K562 (cell line): ENCODE data around the gene CXCR5. TPM values are rescaled to one million over a fixed set of nuclear protein-coding genes. Genes with fewer than 3 reads are reported as not detected.

Experiments used
- ATAC-seq: fragments of 200-7000 bp; cut with Tn5 transposase; 3 replicates; pipeline ENCODE4 v1.9.1; 2020; ENCODE audit warnings: moderate library complexity
- BruUV-seq: library from RNA; stranded (reverse); fragments of 400-500 nt; replicated peaks from 2 replicates; lab custom pipeline; 2021; lab: Mats Ljungman, UMichigan
- CTCF ChIA-PET: fragments of 300-600 bp; formaldehyde crosslinking; extraction: SDS; loops from one replicate; lab custom pipeline; 2021; ENCODE audit warnings: low intra/inter-chr PET ratio; lab: Yijun Ruan, JAX
- POLR2A ChIA-PET: fragments of 300-600, 350-650 bp; sonication (Branson Sonifier 250); formaldehyde crosslinking; extraction: SDS; loops from one replicate; lab custom pipeline; 2021; ENCODE audit warnings: antibody characterized with exemption, inconsistent platforms; lab: Yijun Ruan, JAX
- DNase-seq, 4 experiments: peaks; one replicate each; pipeline versions ENCODE4 v3.0.0 to v3.0.0-alpha.2; 2011 to 2018; ENCODE audit warnings: low spot score in 3 of 4, mixed read lengths in 3 of 4; ENCODE audit errors: extremely low read depth in 1 of 4
- FAIRE-seq: peaks from 2 replicates; lab custom pipeline; 2011; peaks lifted over from hg19 to GRCh38; lab: Jason Lieb, UNC
- H2AFZ ChIP-seq: 2 replicates; pipeline ENCODE4 v1.6.0; 2011; ENCODE audit warnings: low read depth, low read length, control low read depth, inconsistent platforms
- H3K27ac ChIP-seq: fragments of 200-600 bp; 3 replicates; pipeline ENCODE4 v1.8.0; 2011; ENCODE audit warnings: low read depth, mild to moderate bottlenecking, control low read depth, inconsistent platforms, low read length, moderate library complexity, mixed read lengths; ENCODE audit errors: extremely low read depth
- H3K27me3 ChIP-seq, 2 experiments: fragments of 300-600 bp in 1 of 2; 2 replicates in 1 of 2; 3 replicates in 1 of 2; pipeline versions ENCODE4 v1.6.0 to v1.8.0; 2011; ENCODE audit warnings: inconsistent platforms in 2 of 2, low read length in 2 of 2, mild to moderate bottlenecking in 1 of 2, mixed read lengths in 1 of 2, moderate library complexity in 1 of 2; ENCODE audit not compliant: control insufficient read depth in 2 of 2, insufficient read depth in 2 of 2
- H3K36me3 ChIP-seq: fragments of 300-600 bp; 3 replicates; pipeline ENCODE4 v1.8.0; 2011; ENCODE audit warnings: mild to moderate bottlenecking, low read length, inconsistent platforms; ENCODE audit not compliant: control insufficient read depth, insufficient read depth
- H3K4me1 ChIP-seq, 2 experiments: fragments of 200-600 bp in 1 of 2; replicated peaks in 1 of 2; 2 replicates in 1 of 2; 3 replicates in 1 of 2; pipeline versions ENCODE4 v1.5.1 to v1.8.0; 2011; ENCODE audit warnings: inconsistent platforms in 2 of 2, low read length in 2 of 2, mild to moderate bottlenecking in 1 of 2, mixed read lengths in 1 of 2, moderate library complexity in 1 of 2; ENCODE audit not compliant: control insufficient read depth in 2 of 2, insufficient read depth in 2 of 2
- H3K4me2 ChIP-seq: 2 replicates; pipeline ENCODE4 v1.6.1; 2011; ENCODE audit warnings: low read length, control low read depth, inconsistent platforms, mixed read lengths; ENCODE audit not compliant: insufficient read depth
- H3K4me3 ChIP-seq: fragments of 200-600 bp; sonication (generic), shearing (Covaris generic); 2 replicates; pipeline ENCODE4 v1.5.1; 2016; ENCODE audit warnings: control low read depth, inconsistent platforms
- H3K79me2 ChIP-seq: fragments of 200-600 bp; 3 replicates; pipeline ENCODE4 v1.8.0; 2011; ENCODE audit warnings: low read length, inconsistent platforms; ENCODE audit not compliant: control insufficient read depth, insufficient read depth
- H3K9ac ChIP-seq, 2 experiments: 2 replicates each; pipeline versions ENCODE4 v1.6.0 to v1.6.1; 2011; ENCODE audit warnings: low read depth in 2 of 2, low read length in 2 of 2, control low read depth in 1 of 2, inconsistent platforms in 1 of 2, mild to moderate bottlenecking in 1 of 2, mixed read lengths in 1 of 2; ENCODE audit not compliant: insufficient read depth in 1 of 2
- H3K9me1 ChIP-seq: one replicate; pipeline ENCODE4 v1.6.0; 2011; ENCODE audit warnings: inconsistent platforms, mild to moderate bottlenecking, low read length, moderate library complexity; ENCODE audit not compliant: control insufficient read depth, insufficient read depth
- H3K9me3 ChIP-seq: replicated peaks from 2 replicates; pipeline ENCODE4 v1.5.1; 2011; ENCODE audit warnings: low read depth, low read length, inconsistent platforms; ENCODE audit not compliant: control insufficient read depth, insufficient read depth
- H4K20me1 ChIP-seq: replicated peaks from 2 replicates; pipeline ENCODE4 v1.6.1; 2011; ENCODE audit warnings: low read length, inconsistent platforms, mixed read lengths; ENCODE audit not compliant: control insufficient read depth, insufficient read depth
- DMBX1 ChIP-seq: fragments of 250-450 bp; sonication (Bioruptor Pico); IDR thresholded peaks from 2 replicates; pipeline ENCODE4 v1.8.0; 2022; ENCODE audit warnings: inconsistent platforms, mild to moderate bottlenecking, moderate library complexity, borderline replicate concordance
- MAFG ChIP-seq: fragments of 450-650 bp; conservative IDR thresholded peaks from 2 replicates; pipeline ENCODE4 v1.6.1; 2016; ENCODE audit warnings: missing genetic modification characterization, missing compliant biosample characterization
- MEF2A ChIP-seq: IDR thresholded peaks from 2 replicates; pipeline ENCODE4 v1.6.1; 2011; ENCODE audit warnings: low read depth, mild to moderate bottlenecking, low read length, moderate library complexity; ENCODE audit not compliant: control insufficient read depth
- NFE2L1 ChIP-seq: fragments of 450-650 bp; IDR thresholded peaks from 2 replicates; pipeline ENCODE4 v1.6.1; 2016; ENCODE audit warnings: missing genetic modification characterization, low read depth, mild to moderate bottlenecking, missing compliant biosample characterization, moderate library complexity, borderline replicate concordance
- PTBP1 ChIP-seq: fragments of 200-400 bp; formaldehyde crosslinking; IDR thresholded peaks from 2 replicates; pipeline ENCODE4 v1.6.1; 2017; ENCODE audit warnings: low read depth, low read length
- SMC3 ChIP-seq: conservative IDR thresholded peaks from 2 replicates; pipeline ENCODE4 v1.6.1; 2011; ENCODE audit warnings: low read depth, low read length, improper control_type of control experiment; ENCODE audit not compliant: insufficient read depth
- STAT5B ChIP-seq: fragments of 250-450 bp; sonication (Bioruptor Pico); IDR thresholded peaks from 2 replicates; pipeline ENCODE4 v1.8.0; 2021; ENCODE audit warnings: mild to moderate bottlenecking, inconsistent platforms
- WHSC1 ChIP-seq: IDR thresholded peaks from one replicate; pipeline ENCODE4 v1.6.1; 2012; ENCODE audit warnings: low read length, control low read depth, inconsistent platforms
- ZNF668 ChIP-seq: fragments of 250-450 bp; sonication (Bioruptor Pico); IDR thresholded peaks from 2 replicates; pipeline ENCODE4 v1.8.0; 2022; ENCODE audit warnings: mild to moderate bottlenecking, inconsistent platforms
- WGBS: fragments of 100-300 bp; shearing (Covaris generic); methylation state at CpG from one replicate; pipeline ENCODE4 v1.1.6; 2016; ENCODE audit warnings: low coverage, mixed read lengths; ENCODE audit not compliant: insufficient coverage; ENCODE audit errors: missing lambda C conversion rate; 5-methylcytosine and 5-hydroxymethylcytosine counted together
- in situ Hi-C: fragments of 300-500 bp; cut with MboI; formaldehyde crosslinking; loops from 4 replicates; pipeline ENCODE4 v1.15.0; 2018; ENCODE audit warnings: inconsistent platforms, mixed read lengths
- intact Hi-C: fragments of 100-400 bp; cut with micrococcal nuclease; formaldehyde crosslinking; loops from 2 replicates; pipeline ENCODE4 v1.14.2; 2022
- polyA plus RNA-seq, 8 experiments: library from polyadenylated mRNA; depleted of rRNA in 4 of 8; stranded (reverse) in 5 of 8; unstranded in 3 of 8; fragments of >200 nt; fragmentation: Nextera tagmentation in 2 of 8; fragmentation: Illumina TruSeq in 1 of 8; extraction: Ambion mirVana in 2 of 8; extraction: Trizol in 1 of 8; gene quantifications; 2 replicates each; pipeline versions ENCODE4 v1.2.1 to v1.2.3, GENCODE V29; 2011 to 2014; ENCODE audit warnings: inconsistent platforms in 1 of 8, missing spikeins in 1 of 8
- total RNA-seq, 7 experiments: library from RNA; depleted of rRNA in 6 of 7; stranded (reverse); fragments of >200 nt in 6 of 7; fragmentation: Illumina TruSeq in 2 of 7; extraction: Trizol in 2 of 7; gene quantifications; 2 replicates each; pipeline versions ENCODE4 v1.2.1 to v1.2.3, GENCODE V29; 2011 to 2021; ENCODE audit warnings: low replicate concordance in 1 of 7
- TF ChIP-seq, protein P1 (sequence below): fragments of 250-450 bp; sonication (Bioruptor Pico); IDR thresholded peaks from 2 replicates; pipeline ENCODE4 v1.8.0; 2022; ENCODE audit warnings: moderate library complexity, mild to moderate bottlenecking, inconsistent platforms
- TF ChIP-seq, protein P2 (sequence below): fragments of 450-650 bp; IDR thresholded peaks from 2 replicates; pipeline ENCODE4 v1.6.1; 2016; ENCODE audit warnings: antibody characterized with exemption
- TF ChIP-seq, protein P3 (sequence below): fragments of 250-450 bp; sonication (Bioruptor Pico); IDR thresholded peaks from 2 replicates; pipeline ENCODE4 v1.4.0; 2020
- TF ChIP-seq, protein P4 (sequence below): fragments of 250-450 bp; sonication (Bioruptor Pico); IDR thresholded peaks from 2 replicates; pipeline ENCODE4 v1.8.0; 2022; ENCODE audit warnings: moderate library complexity, mild to moderate bottlenecking, inconsistent platforms

CXCR5 gene
- total and polyA plus RNA-seq, 9 of the 15 experiments (the other 6 are each of a cell fraction or from before 2014, with no cell fraction given): 0.03 to 0.06 TPM; not detected in 7

DNA sequence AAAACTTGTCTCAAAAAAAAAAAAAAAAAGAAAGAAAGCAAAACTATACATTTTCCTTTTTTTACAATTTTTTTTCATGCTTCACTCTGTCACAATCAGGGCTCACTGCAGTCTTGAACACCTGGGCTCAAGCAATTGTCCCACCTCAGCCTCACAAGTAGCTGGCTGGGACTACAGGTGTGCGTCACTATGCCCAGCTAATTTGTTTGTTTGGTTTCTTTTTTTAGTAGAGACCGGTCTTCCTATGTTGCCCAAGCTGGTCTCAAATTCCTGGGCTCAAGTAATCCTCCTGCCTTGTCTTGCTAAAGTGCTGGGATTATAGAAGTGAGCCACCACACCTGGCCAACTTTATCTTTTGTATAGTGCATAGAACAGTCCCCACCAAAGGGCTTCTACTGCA lies 15.0 kb upstream of the CXCR5 start:
- no peak for ATAC-seq
- 57% methylated on average over 2 of the region's 2 CpGs for WGBS
- Histone ChIP-seq H2AFZ (no peak overlapping the region), H3K9ac (no peak overlapping the region; a peak in 1 of 4 replicates), H3K4me1 (peaks cover 0 to 14% of the 10 kb centered on the region in 2 experiments; a peak in 3 of 5 replicates), H3K4me3 (no peak overlapping the region), H3K4me2 (no peak overlapping the region), H3K27me3 (peaks cover 3 to 4% of the 10 kb centered on the region in 2 experiments; a peak in 2 of 5 replicates), H3K79me2 (no peaks in the 10 kb centered on the region), H3K9me3 (no peaks in the 10 kb centered on the region), H4K20me1 (no peaks in the 10 kb centered on the region), H3K36me3 (no peaks in the 10 kb centered on the region), H3K9me1 (no peaks in the 10 kb centered on the region), H3K27ac (no peak overlapping the region)
- BruUV-seq: no TSS peak
- in situ Hi-C loops (no loop called here), intact Hi-C loops (no loop called here)
- ChIA-PET CTCF (no interaction called here), POLR2A (interaction anchor here (1.5 kb wide), 1 partner anchor 17 kb away, joined by 4 read pairs; no protein-coding TSS in a partner anchor)
- no peak for DNase-seq
- FAIRE-seq: no peak
- no peak for TF ChIP-seq DMBX1 (CRISPR knock-in tag)
- TF ChIP-seq, protein P1, sequence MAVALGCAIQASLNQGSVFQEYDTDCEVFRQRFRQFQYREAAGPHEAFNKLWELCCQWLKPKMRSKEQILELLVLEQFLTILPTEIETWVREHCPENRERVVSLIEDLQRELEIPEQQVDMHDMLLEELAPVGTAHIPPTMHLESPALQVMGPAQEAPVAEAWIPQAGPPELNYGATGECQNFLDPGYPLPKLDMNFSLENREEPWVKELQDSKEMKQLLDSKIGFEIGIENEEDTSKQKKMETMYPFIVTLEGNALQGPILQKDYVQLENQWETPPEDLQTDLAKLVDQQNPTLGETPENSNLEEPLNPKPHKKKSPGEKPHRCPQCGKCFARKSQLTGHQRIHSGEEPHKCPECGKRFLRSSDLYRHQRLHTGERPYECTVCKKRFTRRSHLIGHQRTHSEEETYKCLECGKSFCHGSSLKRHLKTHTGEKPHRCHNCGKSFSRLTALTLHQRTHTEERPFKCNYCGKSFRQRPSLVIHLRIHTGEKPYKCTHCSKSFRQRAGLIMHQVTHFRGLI (CRISPR knock-in tag): no peak
- TF ChIP-seq MAFG (tag): no peak
- no peak for TF ChIP-seq WHSC1
- TF ChIP-seq PTBP1: no peak
- TF ChIP-seq, protein P2, sequence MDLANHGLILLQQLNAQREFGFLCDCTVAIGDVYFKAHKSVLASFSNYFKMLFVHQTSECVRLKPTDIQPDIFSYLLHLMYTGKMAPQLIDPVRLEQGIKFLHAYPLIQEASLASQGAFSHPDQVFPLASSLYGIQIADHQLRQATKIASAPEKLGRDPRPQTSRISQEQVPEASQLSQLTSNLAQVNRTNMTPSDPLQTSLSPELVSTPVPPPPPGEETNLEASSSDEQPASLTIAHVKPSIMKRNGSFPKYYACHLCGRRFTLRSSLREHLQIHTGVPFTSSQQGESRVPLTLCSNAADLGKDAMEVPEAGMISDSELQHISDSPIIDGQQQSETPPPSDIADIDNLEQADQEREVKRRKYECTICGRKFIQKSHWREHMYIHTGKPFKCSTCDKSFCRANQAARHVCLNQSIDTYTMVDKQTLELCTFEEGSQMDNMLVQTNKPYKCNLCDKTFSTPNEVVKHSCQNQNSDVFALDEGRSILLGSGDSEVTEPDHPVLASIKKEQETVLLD: no peak
- no peak for TF ChIP-seq ZNF668
- no peak for TF ChIP-seq MEF2A
- no peak for TF ChIP-seq STAT5B (CRISPR knock-in tag)
- no peak for TF ChIP-seq NFE2L1
- TF ChIP-seq SMC3: no peak
- TF ChIP-seq, protein P3, sequence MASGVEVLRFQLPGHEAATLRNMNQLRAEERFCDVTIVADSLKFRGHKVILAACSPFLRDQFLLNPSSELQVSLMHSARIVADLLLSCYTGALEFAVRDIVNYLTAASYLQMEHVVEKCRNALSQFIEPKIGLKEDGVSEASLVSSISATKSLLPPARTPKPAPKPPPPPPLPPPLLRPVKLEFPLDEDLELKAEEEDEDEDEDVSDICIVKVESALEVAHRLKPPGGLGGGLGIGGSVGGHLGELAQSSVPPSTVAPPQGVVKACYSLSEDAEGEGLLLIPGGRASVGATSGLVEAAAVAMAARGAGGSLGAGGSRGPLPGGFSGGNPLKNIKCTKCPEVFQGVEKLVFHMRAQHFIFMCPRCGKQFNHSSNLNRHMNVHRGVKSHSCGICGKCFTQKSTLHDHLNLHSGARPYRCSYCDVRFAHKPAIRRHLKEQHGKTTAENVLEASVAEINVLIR (CRISPR knock-in tag): no peak
- TF ChIP-seq, protein P4, sequence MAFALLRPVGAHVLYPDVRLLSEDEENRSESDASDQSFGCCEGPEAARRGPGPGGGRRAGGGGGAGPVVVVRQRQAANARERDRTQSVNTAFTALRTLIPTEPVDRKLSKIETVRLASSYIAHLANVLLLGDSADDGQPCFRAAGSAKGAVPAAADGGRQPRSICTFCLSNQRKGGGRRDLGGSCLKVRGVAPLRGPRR (CRISPR knock-in tag): no peak
